K562 (cell line): ENCODE measurements around the gene ITPR2.

ENCODE experiments used
- CREB1 ChIP-seq, 2 experiments: sonication (generic) in 1 of 2; formaldehyde crosslinking in 1 of 2; IDR thresholded peaks; 2 replicates each; pipeline versions ENCODE4 v1.6.1 to v1.8.0; 2012 to 2022; ENCODE audit warnings: inconsistent platforms in 1 of 2, mild to moderate bottlenecking in 1 of 2, missing genetic modification reagents in 1 of 2, moderate library complexity in 1 of 2
- NRF1 ChIP-seq, 2 experiments: fragments of 450-650 bp; IDR thresholded peaks in 1 of 2; conservative IDR thresholded peaks in 1 of 2; 2 replicates each; pipeline ENCODE4 v1.6.1; 2014; ENCODE audit warnings: mild to moderate bottlenecking in 2 of 2
- SP1 ChIP-seq: sonication (generic); formaldehyde crosslinking; IDR thresholded peaks from 2 replicates; pipeline ENCODE4 v1.8.1; 2022; ENCODE audit warnings: mild to moderate bottlenecking, missing genetic modification reagents
- ZBTB9 ChIP-seq: fragments of 450-650 bp; formaldehyde crosslinking; IDR thresholded peaks from 2 replicates; pipeline ENCODE4 v1.4.0; 2020; ENCODE audit warnings: mild to moderate bottlenecking, moderate library complexity
- ZNF121 ChIP-seq: sonication (generic); formaldehyde crosslinking; conservative IDR thresholded peaks from 2 replicates; pipeline ENCODE4 v1.8.0; 2022; ENCODE audit warnings: missing genetic modification reagents
- ZZZ3 ChIP-seq: fragments of 450-650 bp; IDR thresholded peaks from 2 replicates; pipeline ENCODE4 v1.6.1; 2016; ENCODE audit warnings: antibody characterized with exemption, mild to moderate bottlenecking, moderate library complexity
- TF ChIP-seq, protein P1 (sequence below): IDR thresholded peaks from 3 replicates; pipeline ENCODE4 v1.6.1; 2011; ENCODE audit warnings: borderline replicate concordance, mild to moderate bottlenecking; ENCODE audit not compliant: insufficient read length, insufficient read depth

GRCh38 chr12:26786491-26786864 lies 46.5 kb downstream of the ITPR2 start:
- TF ChIP-seq NRF1 (conservative IDR thresholded peaks at IDR 0.05 in 1 of 2, IDR thresholded peaks at IDR 0.05 in 1 of 2) = no peak
- TF ChIP-seq ZBTB9 (CRISPR knock-in tag) = no peak
- no peak for TF ChIP-seq CREB1 (IDR thresholded peaks at IDR 0.05)
- TF ChIP-seq CREB1 (CRISPR knock-in tag; IDR thresholded peaks at IDR 0.05) = no peak
- TF ChIP-seq ZZZ3 = no peak
- no peak for TF ChIP-seq SP1 (CRISPR knock-in tag)
- TF ChIP-seq ZNF121 (CRISPR knock-in tag) = no peak
- TF ChIP-seq, protein P1, sequence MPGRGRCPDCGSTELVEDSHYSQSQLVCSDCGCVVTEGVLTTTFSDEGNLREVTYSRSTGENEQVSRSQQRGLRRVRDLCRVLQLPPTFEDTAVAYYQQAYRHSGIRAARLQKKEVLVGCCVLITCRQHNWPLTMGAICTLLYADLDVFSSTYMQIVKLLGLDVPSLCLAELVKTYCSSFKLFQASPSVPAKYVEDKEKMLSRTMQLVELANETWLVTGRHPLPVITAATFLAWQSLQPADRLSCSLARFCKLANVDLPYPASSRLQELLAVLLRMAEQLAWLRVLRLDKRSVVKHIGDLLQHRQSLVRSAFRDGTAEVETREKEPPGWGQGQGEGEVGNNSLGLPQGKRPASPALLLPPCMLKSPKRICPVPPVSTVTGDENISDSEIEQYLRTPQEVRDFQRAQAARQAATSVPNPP = no peak
